Adipocyte (in vitro differentiated cells): ENCODE data around the gene COL1A1.

Experiments
- DNase-seq: peaks from one replicate; pipeline ENCODE4 v3.0.0-alpha.2; 2015; ENCODE audit warnings: low read depth
- H3K27me3 ChIP-seq: replicated peaks from 2 replicates; pipeline ENCODE4 v1.7.0; 2013; ENCODE audit warnings: mild to moderate bottlenecking, low read length, moderate library complexity; ENCODE audit not compliant: control insufficient read depth, insufficient read depth
- H3K36me3 ChIP-seq: 2 replicates; pipeline ENCODE4 v1.7.0; 2013; ENCODE audit warnings: low read length, mild to moderate bottlenecking, moderate library complexity; ENCODE audit not compliant: control insufficient read depth, insufficient read depth, severe bottlenecking
- H3K4me1 ChIP-seq: 2 replicates; pipeline ENCODE4 v1.7.0; 2013; ENCODE audit warnings: mild to moderate bottlenecking, low read length, moderate library complexity; ENCODE audit not compliant: control insufficient read depth, insufficient read depth
- H3K4me3 ChIP-seq: 2 replicates; pipeline ENCODE4 v1.7.0; 2013; ENCODE audit warnings: mild to moderate bottlenecking, low read length, moderate library complexity
- H3K9ac ChIP-seq: 2 replicates; pipeline ENCODE4 v1.7.0; 2013; ENCODE audit warnings: mild to moderate bottlenecking, low read length, moderate library complexity
- H3K9me3 ChIP-seq: 2 replicates; pipeline ENCODE4 v1.7.0; 2013; ENCODE audit warnings: mild to moderate bottlenecking, low read length, moderate library complexity; ENCODE audit not compliant: control insufficient read depth

Gene COL1A1

GRCh38 chr17:50201276-50201854 lies at the start of gene COL1A1:
Gene COL1A1, minus strand, starts transcription at chr17:50201631. Its CDS starts 118 bp downstream, at chr17:50201513.
- Histone ChIP-seq H3K4me3 (peak within 1 kb of the TSS; percentile 92), H3K36me3 (peaks cover 26% of the 10 kb centered on the region), H3K9me3 (no peaks in the 10 kb centered on the region), H3K27me3 (no peaks in the 10 kb centered on the region), H3K4me1 (peaks cover 63% of the 10 kb centered on the region), H3K9ac (peak within 1 kb of the TSS; percentile 100)
- DNase-seq: peak; percentile 97

- H3K9me3 ChIP-seq: peaks cover 26% of the 10 kb centered on the region
- DNase-seq: no peak
- no peaks in the 10 kb centered on the region for H3K4me1 ChIP-seq
- no peaks in the 10 kb centered on the region for H3K36me3 ChIP-seq
- no peaks in the 10 kb centered on the region for H3K27me3 ChIP-seq
- no peak overlapping the region for H3K9ac ChIP-seq
- no peak overlapping the region for H3K4me3 ChIP-seq
These were observed 46.8 kb upstream of the COL1A1 start for GRCh38 chr17:50248255-50248654.

- no peak for DNase-seq
- Histone ChIP-seq H3K4me1 (peaks cover 5% of the 10 kb centered on the region), H3K27me3 (no peaks in the 10 kb centered on the region)
These were observed 43.3 kb upstream of the COL1A1 start for GRCh38 chr17:50244771-50245170.

GRCh38 chr17:50241431-50241830 lies 40.0 kb upstream of the COL1A1 start:
- DNase-seq: no peak
- Histone ChIP-seq H3K4me1 (peaks cover 9% of the 10 kb centered on the region), H3K9me3 (no peaks in the 10 kb centered on the region), H3K36me3 (no peaks in the 10 kb centered on the region), H3K9ac (no peak overlapping the region), H3K27me3 (no peaks in the 10 kb centered on the region), H3K4me3 (no peak overlapping the region)

More at GRCh38 chr17:50244771-50245170, 43.3 kb upstream of the COL1A1 start:
- H3K9ac ChIP-seq: no peak overlapping the region
- H3K4me3 ChIP-seq: no peak overlapping the region
- H3K9me3 ChIP-seq: peaks cover 23% of the 10 kb centered on the region
- no peaks in the 10 kb centered on the region for H3K36me3 ChIP-seq

GRCh38 chr17:50240851-50241250 lies 39.4 kb upstream of the COL1A1 start:
- no peak overlapping the region for H3K4me3 ChIP-seq
- no peaks in the 10 kb centered on the region for H3K27me3 ChIP-seq
- H3K4me1 ChIP-seq: peaks cover 9% of the 10 kb centered on the region
- H3K9ac ChIP-seq: no peak overlapping the region
- H3K9me3 ChIP-seq: no peaks in the 10 kb centered on the region
- no peak for DNase-seq
- H3K36me3 ChIP-seq: no peaks in the 10 kb centered on the region

- Histone ChIP-seq H3K36me3 (no peaks in the 10 kb centered on the region), H3K4me1 (peaks cover 9% of the 10 kb centered on the region), H3K27me3 (no peaks in the 10 kb centered on the region), H3K4me3 (no peak overlapping the region), H3K9me3 (no peaks in the 10 kb centered on the region), H3K9ac (no peak overlapping the region)
- no peak for DNase-seq
These were observed 38.5 kb upstream of the COL1A1 start for GRCh38 chr17:50239937-50240336.

- H3K4me1 ChIP-seq: peaks cover 9% of the 10 kb centered on the region
- no peak for DNase-seq
These were observed 37.3 kb upstream of the COL1A1 start for GRCh38 chr17:50238601-50239280.

GRCh38 chr17:50237901-50238300 lies 36.5 kb upstream of the COL1A1 start:
- no peak overlapping the region for H3K4me3 ChIP-seq
- no peak overlapping the region for H3K9ac ChIP-seq
- DNase-seq: no peak
- peaks cover 9% of the 10 kb centered on the region for H3K4me1 ChIP-seq
- no peaks in the 10 kb centered on the region for H3K27me3 ChIP-seq
- no peaks in the 10 kb centered on the region for H3K36me3 ChIP-seq
- peaks cover 6% of the 10 kb centered on the region for H3K9me3 ChIP-seq

More at GRCh38 chr17:50238601-50239280, 37.3 kb upstream of the COL1A1 start:
- Histone ChIP-seq H3K4me3 (no peak overlapping the region), H3K36me3 (no peaks in the 10 kb centered on the region), H3K9me3 (peaks cover 6% of the 10 kb centered on the region), H3K27me3 (no peaks in the 10 kb centered on the region), H3K9ac (no peak overlapping the region)

- Histone ChIP-seq H3K27me3 (no peaks in the 10 kb centered on the region), H3K9me3 (peaks cover 6% of the 10 kb centered on the region), H3K36me3 (no peaks in the 10 kb centered on the region), H3K4me3 (peak overlapping the region; percentile 26), H3K9ac (no peak overlapping the region), H3K4me1 (peaks cover 5% of the 10 kb centered on the region)
- DNase-seq: no peak
These were observed 33.1 kb upstream of the COL1A1 start for GRCh38 chr17:50234581-50234980.

GRCh38 chr17:50225701-50226240 lies 24.3 kb upstream of the COL1A1 start:
- Histone ChIP-seq H3K27me3 (no peaks in the 10 kb centered on the region), H3K4me1 (peaks cover 24% of the 10 kb centered on the region), H3K9me3 (no peaks in the 10 kb centered on the region), H3K4me3 (no peak overlapping the region), H3K36me3 (no peaks in the 10 kb centered on the region), H3K9ac (no peak overlapping the region)
- no peak for DNase-seq

GRCh38 chr17:50222922-50223321 lies 21.5 kb upstream of the COL1A1 start:
- H3K9me3 ChIP-seq: no peaks in the 10 kb centered on the region
- H3K4me1 ChIP-seq: peaks cover 51% of the 10 kb centered on the region
- peak overlapping the region; percentile 81 for H3K9ac ChIP-seq
- H3K36me3 ChIP-seq: no peaks in the 10 kb centered on the region
- DNase-seq: no peak
- H3K4me3 ChIP-seq: peak overlapping the region; percentile 58
- no peaks in the 10 kb centered on the region for H3K27me3 ChIP-seq
